GM20000 (cell line): ENCODE measurements around the gene KLF13.

Experiments
- DNase-seq: peaks from one replicate; pipeline ENCODE4 v3.0.0; 2012; ENCODE audit warnings: low spot score
- CTCF ChIP-seq: IDR thresholded peaks from 2 replicates; pipeline ENCODE4 v1.5.1; 2012; ENCODE audit warnings: mild to moderate bottlenecking, control low read depth; ENCODE audit errors: extremely low read depth, missing control alignments

Gene KLF13

GRCh38 chr15:31376511-31376910 lies 49.9 kb downstream of the KLF13 start:
- DNase-seq, result no peak
- TF ChIP-seq CTCF, result no peak

GRCh38 chr15:31377030-31377429 lies 50.4 kb downstream of the KLF13 start:
- TF ChIP-seq CTCF, result no peak
- DNase-seq, result no peak

- TF ChIP-seq CTCF, result no peak
- no peak for DNase-seq
Measured at GRCh38 chr15:31378363-31378903, 51.8 kb downstream of the KLF13 start.

- no peak for DNase-seq
- TF ChIP-seq CTCF, result no peak
Measured at GRCh38 chr15:31379042-31379441, 52.4 kb downstream of the KLF13 start.

- no peak for TF ChIP-seq CTCF
Measured at GRCh38 chr15:31379577-31379976, 52.9 kb downstream of the KLF13 start.

GRCh38 chr15:31381801-31382712 lies 55.4 kb downstream of the KLF13 start:
- DNase-seq, result no peak
- TF ChIP-seq CTCF, result no peak

More at GRCh38 chr15:31379577-31379976, 52.9 kb downstream of the KLF13 start:
- DNase-seq, result no peak

- TF ChIP-seq CTCF, result no peak
- DNase-seq, result no peak
Measured at GRCh38 chr15:31382713-31383045, 56.0 kb downstream of the KLF13 start.
